Endothelial cell of umbilical vein (primary cell): Measurements from ENCODE around the gene ZNF813. TPM values are rescaled to one million over a fixed set of nuclear protein-coding genes. Genes with fewer than 3 reads are reported as not detected.
A peak's percentile ranks its signal among the peaks of the same experiment; 100 is the strongest.
"Not testable (repeated sequence)": the region's sequence is repeated elsewhere in the genome, so short reads cannot be mapped to it uniquely, and the experiment has no call there.

Experiments used
- BruUV-seq: library from RNA; stranded (reverse); fragments of 400-500 nt; replicated peaks from 2 replicates; lab custom pipeline; 2021; lab: Mats Ljungman, UMichigan
- CTCF ChIA-PET: fragments of 300-600, 350-600 bp; sonication (Branson Sonifier 250); formaldehyde crosslinking; loops from one replicate; lab custom pipeline; 2021; ENCODE audit warnings: antibody characterized with exemption, inconsistent platforms; lab: Charles Lee
- POLR2A ChIA-PET: fragments of 300-600, 350-600 bp; sonication (Branson Sonifier 250); formaldehyde crosslinking; loops from one replicate; lab custom pipeline; 2021; ENCODE audit warnings: antibody characterized with exemption, inconsistent platforms; lab: Charles Lee
- DNase-seq: peaks from one replicate; pipeline ENCODE4 v3.0.0-alpha.2; 2011; ENCODE audit warnings: low read depth, low spot score
- FAIRE-seq: peaks from 2 replicates; lab custom pipeline; 2011; peaks lifted over from hg19 to GRCh38; lab: Jason Lieb, UNC
- H2AFZ ChIP-seq: 2 replicates; pipeline ENCODE4 v1.6.0; 2012; ENCODE audit warnings: low read depth, low read length, control low read depth, inconsistent platforms
- H3K27ac ChIP-seq: 2 replicates; pipeline ENCODE4 v1.5.1; 2011; ENCODE audit warnings: low read depth, mild to moderate bottlenecking, control low read depth, low read length, moderate library complexity; ENCODE audit not compliant: insufficient read depth
- H3K27me3 ChIP-seq, 2 experiments: 2 replicates each; pipeline versions ENCODE4 v1.6.0 to v1.6.1; 2011; ENCODE audit warnings: low read length in 2 of 2, mixed read lengths in 1 of 2; ENCODE audit not compliant: control insufficient read depth in 2 of 2, insufficient read depth in 2 of 2
- H3K36me3 ChIP-seq, 2 experiments: 2 replicates in 1 of 2; 3 replicates in 1 of 2; pipeline ENCODE4 v1.5.1; 2011; ENCODE audit warnings: low read length in 2 of 2, mild to moderate bottlenecking in 1 of 2, moderate library complexity in 1 of 2; ENCODE audit not compliant: control insufficient read depth in 2 of 2, insufficient read depth in 2 of 2; ENCODE audit errors: extremely low read depth in 1 of 2
- H3K4me1 ChIP-seq: 3 replicates; pipeline ENCODE4 v1.5.1; 2011; ENCODE audit warnings: mild to moderate bottlenecking, low read length; ENCODE audit not compliant: control insufficient read depth, insufficient read depth; ENCODE audit errors: extremely low read depth
- H3K4me2 ChIP-seq: 2 replicates; pipeline ENCODE4 v1.6.1; 2011; ENCODE audit warnings: low read length, control low read depth, mixed read lengths; ENCODE audit not compliant: insufficient read depth
- H3K4me3 ChIP-seq, 3 experiments: fragments of 200-600 bp in 1 of 3; sonication (generic), shearing (Covaris generic) in 1 of 3; replicated peaks in 1 of 3; 2 replicates each; pipeline ENCODE4 v1.5.1; 2011 to 2016; ENCODE audit warnings: control low read depth in 3 of 3, low read length in 3 of 3, mild to moderate bottlenecking in 2 of 3, inconsistent platforms in 1 of 3, low read depth in 1 of 3, moderate library complexity in 1 of 3; ENCODE audit not compliant: insufficient read depth in 1 of 3
- H3K79me2 ChIP-seq: 2 replicates; pipeline ENCODE4 v1.6.0; 2012; ENCODE audit warnings: low read length, inconsistent platforms; ENCODE audit not compliant: control insufficient read depth, insufficient read depth
- H3K9ac ChIP-seq: replicated peaks from 2 replicates; pipeline ENCODE3; 2011; ENCODE audit warnings: low read length, control low read depth; ENCODE audit not compliant: insufficient read depth; ENCODE audit errors: extremely low read depth
- H3K9me1 ChIP-seq: replicated peaks from 3 replicates; pipeline ENCODE4 v1.6.0; 2011; ENCODE audit warnings: mild to moderate bottlenecking, low read length; ENCODE audit not compliant: control insufficient read depth, insufficient read depth; ENCODE audit errors: extremely low read depth
- H3K9me3 ChIP-seq: replicated peaks from 2 replicates; pipeline ENCODE4 v1.5.1; 2012; ENCODE audit warnings: low read length, inconsistent platforms; ENCODE audit not compliant: control insufficient read depth, insufficient read depth
- H4K20me1 ChIP-seq: replicated peaks from 2 replicates; pipeline ENCODE3; 2011; ENCODE audit warnings: mild to moderate bottlenecking, low read length; ENCODE audit not compliant: control insufficient read depth, insufficient read depth; ENCODE audit errors: extremely low read depth
- CTCF ChIP-seq, 2 donors: IDR thresholded peaks; 1 replicate in 1 of 2; 2 replicates in 1 of 2; pipeline ENCODE4 v1.5.1; 2011; ENCODE audit warnings: low read length in 2 of 2, mild to moderate bottlenecking in 2 of 2, moderate library complexity in 2 of 2, control low read depth in 1 of 2, inconsistent platforms in 1 of 2, low read depth in 1 of 2; ENCODE audit not compliant: insufficient read depth in 1 of 2; ENCODE audit errors: extremely low read depth in 1 of 2
- EZH2 ChIP-seq: IDR thresholded peaks from 2 replicates; pipeline ENCODE4 v1.6.1; 2012; ENCODE audit warnings: borderline replicate concordance, low read depth, mild to moderate bottlenecking, moderate library complexity, low read length, inconsistent platforms; ENCODE audit not compliant: severe bottlenecking
- FOS ChIP-seq: IDR thresholded peaks from 2 replicates; pipeline ENCODE4 v1.6.1; 2011; ENCODE audit warnings: mild to moderate bottlenecking, low read length, moderate library complexity, borderline replicate concordance; ENCODE audit not compliant: insufficient read depth
- GATA2 ChIP-seq: IDR thresholded peaks from 2 replicates; pipeline ENCODE4 v1.7.0; 2011; ENCODE audit warnings: low read depth, mild to moderate bottlenecking, moderate library complexity, mixed read lengths, low read length; ENCODE audit not compliant: insufficient read length, insufficient read depth
- JUN ChIP-seq: IDR thresholded peaks from 2 replicates; pipeline ENCODE4 v1.6.1; 2011; ENCODE audit warnings: borderline replicate concordance, low read depth; ENCODE audit not compliant: insufficient read length, insufficient read depth
- MYC ChIP-seq: IDR thresholded peaks from one replicate; pipeline ENCODE4 v1.6.1; 2011; ENCODE audit warnings: mild to moderate bottlenecking, low read depth, low read length
- POLR2A ChIP-seq: IDR thresholded peaks from 2 replicates; pipeline ENCODE4 v1.6.1; 2012; ENCODE audit warnings: low read depth, mild to moderate bottlenecking, control low read depth, low read length
- POLR2AphosphoS5 ChIP-seq: IDR thresholded peaks from 2 replicates; pipeline ENCODE4 v1.6.1; 2012; ENCODE audit warnings: low read depth, mild to moderate bottlenecking, control low read depth, low read length, moderate library complexity; ENCODE audit not compliant: insufficient read depth
- dilution Hi-C: fragments of 300-500 bp; cut with MboI; formaldehyde crosslinking; loops from one replicate; pipeline ENCODE4 v1.15.0; 2019; ENCODE audit warnings: low sequenced_read_pairs; ENCODE audit not compliant: extremely low pct_ligation_motif_present
- intact Hi-C: fragments of 100-400 bp; cut with micrococcal nuclease; formaldehyde crosslinking; loops from one replicate; pipeline ENCODE4 v1.10.0; 2022
- polyA plus RNA-seq, 4 experiments: library from polyadenylated mRNA; depleted of rRNA in 3 of 4; stranded (reverse) in 3 of 4; unstranded in 1 of 4; fragments of >200 nt; gene quantifications; 2 replicates each; pipeline versions ENCODE4 v1.2.1 to v1.2.3, GENCODE V29; 2011 to 2012; ENCODE audit warnings: missing spikeins in 1 of 4
- total RNA-seq: library from RNA; stranded (reverse); gene quantifications from 2 replicates; pipeline ENCODE4 v1.2.3, GENCODE V29; 2021

The ZNF813 gene
- total and polyA plus RNA-seq, 2 donors (not counting 3 experiments of a cell fraction or from before 2014, with no cell fraction given) = 0.47 to 2.3 TPM

- intact Hi-C loops (no loop called here), dilution Hi-C loops (no loop called here)
- Histone ChIP-seq H3K9me1 (no peaks in the 10 kb centered on the region), H2AFZ (no peak overlapping the region), H3K79me2 (no peaks in the 10 kb centered on the region), H4K20me1 (no peaks in the 10 kb centered on the region), H3K4me3 (no peak overlapping the region), H3K27me3 (no peaks in the 10 kb centered on the region), H3K9ac (no peak overlapping the region), H3K9me3 (no peaks in the 10 kb centered on the region), H3K4me1 (no peaks in the 10 kb centered on the region), H3K4me2 (no peak overlapping the region), H3K36me3 (no peaks in the 10 kb centered on the region), H3K27ac (no peak overlapping the region)
- FAIRE-seq (no peak), DNase-seq (no peak)
- no TSS peak for BruUV-seq
- POLR2A ChIA-PET = interaction anchor here (0.6 kb wide), 1 partner anchor 9 kb away, joined by 5 read pairs; no protein-coding TSS in a partner anchor
- CTCF ChIA-PET = interaction anchor here (0.9 kb wide), 1 partner anchor 324 kb away, joined by 3 read pairs; no protein-coding TSS in a partner anchor
- TF ChIP-seq EZH2 = no peak
- TF ChIP-seq POLR2AphosphoS5 = no peak
- TF ChIP-seq MYC = no peak
- no peak for TF ChIP-seq FOS
- no peak for TF ChIP-seq POLR2A
- no peak for TF ChIP-seq JUN
- no peak for TF ChIP-seq GATA2
- no peak for TF ChIP-seq CTCF (IDR thresholded peaks at IDR 0.05; ENCODE audit: extremely low read depth in 1 of 2, insufficient read depth in 1 of 2, low read depth in 1 of 2, low read length in 2 of 2)
These were observed 45.0 kb upstream of the ZNF813 start for GRCh38 chr19:53422551-53422950.

DNA sequence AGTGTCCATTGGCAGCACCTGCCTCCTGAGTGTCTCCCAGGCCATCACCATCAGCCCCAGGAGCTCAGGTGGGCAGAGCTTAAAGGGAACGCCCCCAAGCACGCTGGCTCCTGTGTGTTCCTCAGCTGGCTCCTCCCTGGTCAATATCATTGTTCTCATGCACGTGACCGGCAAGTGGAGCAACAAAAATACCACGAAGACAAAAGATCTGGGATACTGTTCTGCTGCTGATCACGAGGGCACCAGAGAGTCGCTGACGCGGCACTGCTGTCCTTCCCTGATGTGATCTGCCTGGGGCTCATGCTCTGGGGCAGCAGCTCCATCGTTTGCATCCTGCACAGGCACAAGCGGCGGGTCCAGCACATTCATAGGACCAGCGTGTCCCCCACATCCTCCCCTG is 44.5 kb upstream of the ZNF813 start:
- H3K27me3 ChIP-seq, H4K20me1 ChIP-seq, H3K9me1 ChIP-seq, H3K36me3 ChIP-seq, dilution Hi-C loops, FAIRE-seq, H3K4me1 ChIP-seq, DNase-seq, H3K4me3 ChIP-seq, H3K4me2 ChIP-seq, H3K9ac ChIP-seq, intact Hi-C loops, H3K27ac ChIP-seq, POLR2A ChIA-PET, H2AFZ ChIP-seq, H3K9me3 ChIP-seq, H3K79me2 ChIP-seq, BruUV-seq: not testable (repeated sequence)
- CTCF ChIA-PET = interaction anchor here (0.9 to 3.4 kb wide), 3 partner anchors 228 to 323 kb away, joined by 3 to 61 read pairs (median 4); no protein-coding TSS in a partner anchor

DNA sequence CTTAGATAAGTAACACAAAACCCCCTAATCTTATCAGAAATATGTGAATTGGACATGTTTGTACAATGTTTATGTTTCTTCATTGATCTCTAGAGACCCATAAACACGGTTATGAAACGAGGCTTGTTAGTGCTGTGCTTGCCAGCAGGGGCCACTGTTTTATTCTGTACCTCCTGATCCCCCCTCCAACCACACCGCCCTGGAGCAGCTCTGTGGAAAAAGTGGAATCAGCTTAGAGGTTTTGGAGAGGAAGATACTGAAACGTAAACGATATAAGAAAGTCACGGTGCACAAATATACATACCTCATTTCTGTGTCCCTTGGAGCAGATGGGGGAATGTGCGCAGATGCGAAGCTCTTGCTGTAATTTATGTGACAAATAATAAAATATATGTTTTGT is 43.9 kb upstream of the ZNF813 start:
- H3K9me3 ChIP-seq, H4K20me1 ChIP-seq, intact Hi-C loops, H3K4me1 ChIP-seq, H3K79me2 ChIP-seq, H3K9ac ChIP-seq, DNase-seq, H3K27me3 ChIP-seq, POLR2A ChIA-PET, H2AFZ ChIP-seq, BruUV-seq, H3K9me1 ChIP-seq, H3K36me3 ChIP-seq, H3K27ac ChIP-seq, dilution Hi-C loops, H3K4me3 ChIP-seq, H3K4me2 ChIP-seq: not testable (repeated sequence)
- peak; percentile 87 for FAIRE-seq
- CTCF ChIA-PET = interaction anchor here (0.8 to 3.4 kb wide), 4 partner anchors 228 to 842 kb away, joined by 3 to 61 read pairs (median 8); no protein-coding TSS in a partner anchor
